Naive thymus-derived CD4-positive, alpha-beta T cell (primary cell): ENCODE results near the gene CD163. TPM values are rescaled to one million over a fixed set of nuclear protein-coding genes. Genes with fewer than 3 reads are reported as not detected.

ENCODE experiments used
- ATAC-seq: fragments of 150-1000 bp; cut with Tn5 transposase; 2 replicates; pipeline ENCODE4 v1.10.0; 2021; ENCODE audit warnings: mild to moderate bottlenecking, moderate library complexity
- CTCF ChIA-PET: fragments of 350-600 bp; sonication (Branson Sonifier 250); formaldehyde crosslinking; loops from one replicate; lab custom pipeline; 2021; ENCODE audit warnings: antibody characterized with exemption; lab: Charles Lee
- POLR2A ChIA-PET: fragments of 350-600 bp; sonication (Branson Sonifier 250); formaldehyde crosslinking; loops from one replicate; lab custom pipeline; 2021; ENCODE audit warnings: antibody characterized with exemption, inconsistent platforms; lab: Charles Lee
- DNase-seq, 9 donors: peaks; one replicate each; pipeline versions ENCODE4 v3.0.0 to v3.0.0-alpha.2; 2020 to 2022; ENCODE audit warnings: mixed read lengths in 1 of 9
- H3K27ac ChIP-seq: one replicate; pipeline ENCODE4 v1.7.0; 2013; ENCODE audit warnings: mild to moderate bottlenecking, low read depth, low read length, moderate library complexity
- H3K27me3 ChIP-seq, 2 donors: one replicate each; pipeline ENCODE4 v1.7.0; 2013; ENCODE audit warnings: low read length in 2 of 2, mild to moderate bottlenecking in 2 of 2, moderate library complexity in 2 of 2; ENCODE audit not compliant: control insufficient read depth in 2 of 2, insufficient read depth in 2 of 2
- H3K36me3 ChIP-seq, 3 experiments: 1 replicate in 2 of 3; 2 replicates in 1 of 3; pipeline ENCODE4 v1.7.0; 2013; ENCODE audit warnings: low read length in 3 of 3, mild to moderate bottlenecking in 3 of 3, moderate library complexity in 1 of 3; ENCODE audit not compliant: insufficient read depth in 3 of 3, control insufficient read depth in 2 of 3
- H3K4me1 ChIP-seq, 2 donors: one replicate each; pipeline ENCODE4 v1.7.0; 2013; ENCODE audit warnings: low read length in 2 of 2, mild to moderate bottlenecking in 2 of 2, moderate library complexity in 1 of 2; ENCODE audit not compliant: control insufficient read depth in 2 of 2, insufficient read depth in 2 of 2
- H3K4me3 ChIP-seq: 2 replicates; pipeline ENCODE4 v1.7.0; 2013; ENCODE audit warnings: mild to moderate bottlenecking, low read length
- H3K9me3 ChIP-seq, 3 experiments: 1 replicate in 2 of 3; 2 replicates in 1 of 3; pipeline ENCODE4 v1.7.0; 2013; ENCODE audit warnings: low read length in 3 of 3; ENCODE audit not compliant: control insufficient read depth in 2 of 3
- H3K27ac Mint-ChIP-seq, 9 donors: one replicate each; pipeline ENCODE4 v1.8.0; 2020 to 2022; ENCODE audit warnings: mixed read lengths in 9 of 9, mild to moderate bottlenecking in 8 of 9, moderate library complexity in 5 of 9, inconsistent platforms in 2 of 9
- H3K27me3 Mint-ChIP-seq, 5 donors: one replicate each; pipeline ENCODE4 v1.8.0; 2021 to 2022; ENCODE audit warnings: mixed read lengths in 5 of 5, mild to moderate bottlenecking in 1 of 5
- H3K36me3 Mint-ChIP-seq, 5 donors: one replicate each; pipeline ENCODE4 v1.8.0; 2020 to 2022; ENCODE audit warnings: mixed read lengths in 5 of 5, mild to moderate bottlenecking in 3 of 5, inconsistent platforms in 1 of 5
- H3K4me1 Mint-ChIP-seq, 7 donors: one replicate each; pipeline ENCODE4 v1.8.0; 2020 to 2022; ENCODE audit warnings: mixed read lengths in 7 of 7, mild to moderate bottlenecking in 3 of 7, inconsistent platforms in 1 of 7
- H3K4me3 Mint-ChIP-seq, 10 donors: one replicate each; pipeline ENCODE4 v1.8.0; 2020 to 2022; ENCODE audit warnings: mild to moderate bottlenecking in 10 of 10, mixed read lengths in 10 of 10, moderate library complexity in 6 of 10, inconsistent platforms in 2 of 10
- H3K9me3 Mint-ChIP-seq, 11 donors: one replicate each; pipeline ENCODE4 v1.8.0; 2020 to 2022; ENCODE audit warnings: mixed read lengths in 11 of 11, mild to moderate bottlenecking in 4 of 11, inconsistent platforms in 1 of 11, moderate library complexity in 1 of 11
- intact Hi-C, 2 donors: fragments of 100-400 bp; cut with micrococcal nuclease; formaldehyde crosslinking; loops; one replicate each; pipeline ENCODE4 v1.15.1; 2023
- polyA plus RNA-seq, 2 donors: library from polyadenylated mRNA; unstranded; fragments of 300-500 nt; fragmentation: Illumina TruSeq; gene quantifications; one replicate each; pipeline ENCODE4 v1.2.3, GENCODE V29; 2021
- total RNA-seq, 6 experiments: library from RNA in 5 of 6; stranded (reverse) in 5 of 6; gene quantifications; 1 replicate in 5 of 6; 2 replicates in 1 of 6; pipeline ENCODE4 v1.2.3 and lab custom pipeline; 2021 to 2026

Gene CD163
- total and polyA plus RNA-seq, 7 experiments from 2014 or later, result 0.05 to 35.0 (median 11.2) TPM; not detected in 2

DNA sequence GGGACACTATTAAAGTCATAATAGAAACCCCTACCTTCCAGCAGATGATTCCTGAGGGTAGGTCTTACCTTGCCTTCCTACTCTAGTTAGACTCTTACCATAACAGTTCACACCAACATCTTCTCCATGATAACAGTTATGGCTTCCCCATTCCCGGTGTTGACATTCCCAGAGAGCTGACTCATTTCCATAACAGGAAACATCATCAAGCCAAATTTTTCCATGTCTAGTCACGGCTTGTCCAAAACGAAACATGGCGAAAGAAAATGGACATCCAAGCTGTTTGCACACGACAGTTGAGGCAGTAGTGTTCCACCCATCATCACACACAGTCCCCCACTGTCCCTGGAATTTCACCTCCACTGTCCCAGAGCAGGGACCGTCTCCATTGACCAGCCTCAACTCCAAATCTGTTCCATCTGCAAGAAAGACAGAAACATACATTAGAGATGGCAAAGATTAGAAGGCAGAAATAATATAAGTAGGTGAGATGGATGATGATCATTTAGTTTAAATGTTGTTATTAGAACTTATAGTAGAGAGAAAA, 70.2 kb downstream of the CD163 start:
- Histone ChIP-seq H3K36me3 (no peaks in the 10 kb centered on the region), H3K9me3 (no peaks in the 10 kb centered on the region), H3K4me1 (no peaks in the 10 kb centered on the region), H3K27ac (no peak overlapping the region), H3K4me3 (no peak overlapping the region), H3K27me3 (no peaks in the 10 kb centered on the region)
- ChIA-PET POLR2A (no interaction called here), CTCF (no interaction called here)
- no peaks in the 10 kb centered on the region for H3K36me3 Mint-ChIP-seq
- ATAC-seq, result no peak
- no peak overlapping the region for H3K4me3 Mint-ChIP-seq
- no peak for DNase-seq
- H3K9me3 Mint-ChIP-seq, result peaks cover 0 to 3% (median 0%) of the 10 kb centered on the region in 11 donors
- H3K4me1 Mint-ChIP-seq, result no peaks in the 10 kb centered on the region
- intact Hi-C loops, result no loop called here
- no peak overlapping the region for H3K27ac Mint-ChIP-seq
- H3K27me3 Mint-ChIP-seq, result peaks cover 7 to 19% (median 15%) of the 10 kb centered on the region in 5 donors

DNA sequence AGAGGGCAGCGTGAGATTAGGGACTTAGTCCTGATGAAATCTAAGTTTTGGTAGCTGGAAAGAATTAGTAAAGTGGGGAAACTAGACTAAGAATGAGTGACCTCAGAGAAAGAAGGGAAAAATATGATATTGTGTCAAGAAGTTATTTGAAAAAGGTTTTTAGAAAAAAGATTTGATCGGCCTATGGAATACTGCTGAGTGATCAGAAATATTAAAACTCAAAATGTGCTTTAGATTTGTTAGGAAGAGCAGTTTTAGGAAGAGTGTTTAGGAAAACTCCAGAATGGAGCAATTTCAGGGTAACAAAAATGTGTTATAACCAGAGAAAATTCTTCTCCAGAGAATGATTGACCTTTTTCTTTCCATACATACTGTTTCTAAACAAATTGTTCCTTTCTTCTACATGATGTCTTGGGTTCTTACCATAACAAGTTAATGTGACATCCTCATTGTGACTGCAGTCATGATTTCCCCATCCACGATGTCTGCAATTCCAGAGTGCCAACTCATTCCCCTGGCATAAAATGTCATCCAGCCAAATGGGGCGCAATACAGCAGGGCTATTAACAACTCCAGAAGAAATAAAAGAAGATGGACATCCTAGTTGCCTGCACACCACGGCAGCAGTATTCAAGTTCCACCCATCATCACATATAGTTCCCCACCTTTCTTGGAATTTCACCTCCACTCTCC, 71.4 kb downstream of the CD163 start:
- H3K36me3 Mint-ChIP-seq, result no peaks in the 10 kb centered on the region
- H3K9me3 ChIP-seq, result no peaks in the 10 kb centered on the region
- peaks cover 0 to 3% (median 0%) of the 10 kb centered on the region in 11 donors for H3K9me3 Mint-ChIP-seq
- peaks cover 0 to 11% (median 7%) of the 10 kb centered on the region in 5 donors for H3K27me3 Mint-ChIP-seq
- intact Hi-C loops, result no loop called here
- ChIA-PET POLR2A (no interaction called here), CTCF (interaction anchor here (0.6 kb wide), 1 partner anchor 24 kb away, joined by 3 read pairs; no protein-coding TSS in a partner anchor)
- DNase-seq (no peak), ATAC-seq (no peak)
- H3K27ac Mint-ChIP-seq, result no peak overlapping the region
- no peaks in the 10 kb centered on the region for H3K4me1 ChIP-seq
- H3K27me3 ChIP-seq, result no peaks in the 10 kb centered on the region
- H3K27ac ChIP-seq, result no peak overlapping the region
- no peaks in the 10 kb centered on the region for H3K4me1 Mint-ChIP-seq
- H3K4me3 Mint-ChIP-seq, result no peak overlapping the region
- H3K36me3 ChIP-seq, result no peaks in the 10 kb centered on the region
- no peak overlapping the region for H3K4me3 ChIP-seq

Other genes with a start within 250 kb of the CD163 start
- gene ACSM4, start 199.7 kb downstream of the CD163 start, total RNA-seq, result not detected
- not detected for gene ACSM4, start 199.7 kb downstream of the CD163 start, polyA plus RNA-seq
- 1 to 10 TPM in 2 of 5 experiments, under 1 TPM in 1, not detected in 2; 0.47 to 2.1 (median 1.5) TPM for gene CD163L1, start 59.6 kb downstream of the CD163 start, total RNA-seq
- gene CD163L1, start 59.6 kb downstream of the CD163 start, polyA plus RNA-seq, result not detected
- not detected for gene APOBEC1, start 162.1 kb upstream of the CD163 start, total RNA-seq
- not detected for gene APOBEC1, start 162.1 kb upstream of the CD163 start, polyA plus RNA-seq
- not detected for gene GDF3, start 192.0 kb upstream of the CD163 start, total RNA-seq
- gene GDF3, start 192.0 kb upstream of the CD163 start, polyA plus RNA-seq, result not detected
- gene DPPA3, start 207.7 kb upstream of the CD163 start, total RNA-seq, result not detected
- gene DPPA3, start 207.7 kb upstream of the CD163 start, polyA plus RNA-seq, result not detected
- gene CLEC4C, start 243.6 kb upstream of the CD163 start, total RNA-seq, result 1 to 10 TPM in 2 of 5 experiments, not detected in 3; 2.4 to 3.5 TPM
- not detected for gene CLEC4C, start 243.6 kb upstream of the CD163 start, polyA plus RNA-seq